Endothelial cell of umbilical vein (primary cell): ENCODE data around the gene PCNX1. TPM values are rescaled to one million over a fixed set of nuclear protein-coding genes. Genes with fewer than 3 reads are reported as not detected.

ENCODE experiments used
- BruUV-seq: library from RNA; stranded (reverse); fragments of 400-500 nt; replicated peaks from 2 replicates; lab custom pipeline; 2021; lab: Mats Ljungman, UMichigan
- CTCF ChIA-PET: fragments of 300-600, 350-600 bp; sonication (Branson Sonifier 250); formaldehyde crosslinking; loops from one replicate; lab custom pipeline; 2021; ENCODE audit warnings: antibody characterized with exemption, inconsistent platforms; lab: Charles Lee
- POLR2A ChIA-PET: fragments of 300-600, 350-600 bp; sonication (Branson Sonifier 250); formaldehyde crosslinking; loops from one replicate; lab custom pipeline; 2021; ENCODE audit warnings: antibody characterized with exemption, inconsistent platforms; lab: Charles Lee
- DNase-seq: peaks from one replicate; pipeline ENCODE4 v3.0.0-alpha.2; 2011; ENCODE audit warnings: low read depth, low spot score
- FAIRE-seq: peaks from 2 replicates; lab custom pipeline; 2011; peaks lifted over from hg19 to GRCh38; lab: Jason Lieb, UNC
- H2AFZ ChIP-seq: 2 replicates; pipeline ENCODE4 v1.6.0; 2012; ENCODE audit warnings: low read depth, low read length, control low read depth, inconsistent platforms
- H3K27ac ChIP-seq: 2 replicates; pipeline ENCODE4 v1.5.1; 2011; ENCODE audit warnings: low read depth, mild to moderate bottlenecking, control low read depth, low read length, moderate library complexity; ENCODE audit not compliant: insufficient read depth
- H3K27me3 ChIP-seq, 2 experiments: 2 replicates each; pipeline versions ENCODE4 v1.6.0 to v1.6.1; 2011; ENCODE audit warnings: low read length in 2 of 2, mixed read lengths in 1 of 2; ENCODE audit not compliant: control insufficient read depth in 2 of 2, insufficient read depth in 2 of 2
- H3K36me3 ChIP-seq, 2 experiments: 2 replicates in 1 of 2; 3 replicates in 1 of 2; pipeline ENCODE4 v1.5.1; 2011; ENCODE audit warnings: low read length in 2 of 2, mild to moderate bottlenecking in 1 of 2, moderate library complexity in 1 of 2; ENCODE audit not compliant: control insufficient read depth in 2 of 2, insufficient read depth in 2 of 2; ENCODE audit errors: extremely low read depth in 1 of 2
- H3K4me1 ChIP-seq: 3 replicates; pipeline ENCODE4 v1.5.1; 2011; ENCODE audit warnings: mild to moderate bottlenecking, low read length; ENCODE audit not compliant: control insufficient read depth, insufficient read depth; ENCODE audit errors: extremely low read depth
- H3K4me2 ChIP-seq: 2 replicates; pipeline ENCODE4 v1.6.1; 2011; ENCODE audit warnings: low read length, control low read depth, mixed read lengths; ENCODE audit not compliant: insufficient read depth
- H3K4me3 ChIP-seq, 3 experiments: fragments of 200-600 bp in 1 of 3; sonication (generic), shearing (Covaris generic) in 1 of 3; replicated peaks in 1 of 3; 2 replicates each; pipeline ENCODE4 v1.5.1; 2011 to 2016; ENCODE audit warnings: control low read depth in 3 of 3, low read length in 3 of 3, mild to moderate bottlenecking in 2 of 3, inconsistent platforms in 1 of 3, low read depth in 1 of 3, moderate library complexity in 1 of 3; ENCODE audit not compliant: insufficient read depth in 1 of 3
- H3K79me2 ChIP-seq: 2 replicates; pipeline ENCODE4 v1.6.0; 2012; ENCODE audit warnings: low read length, inconsistent platforms; ENCODE audit not compliant: control insufficient read depth, insufficient read depth
- H3K9ac ChIP-seq: replicated peaks from 2 replicates; pipeline ENCODE3; 2011; ENCODE audit warnings: low read length, control low read depth; ENCODE audit not compliant: insufficient read depth; ENCODE audit errors: extremely low read depth
- H3K9me1 ChIP-seq: replicated peaks from 3 replicates; pipeline ENCODE4 v1.6.0; 2011; ENCODE audit warnings: mild to moderate bottlenecking, low read length; ENCODE audit not compliant: control insufficient read depth, insufficient read depth; ENCODE audit errors: extremely low read depth
- H3K9me3 ChIP-seq: replicated peaks from 2 replicates; pipeline ENCODE4 v1.5.1; 2012; ENCODE audit warnings: low read length, inconsistent platforms; ENCODE audit not compliant: control insufficient read depth, insufficient read depth
- H4K20me1 ChIP-seq: replicated peaks from 2 replicates; pipeline ENCODE3; 2011; ENCODE audit warnings: mild to moderate bottlenecking, low read length; ENCODE audit not compliant: control insufficient read depth, insufficient read depth; ENCODE audit errors: extremely low read depth
- CTCF ChIP-seq, 2 donors: IDR thresholded peaks; 1 replicate in 1 of 2; 2 replicates in 1 of 2; pipeline ENCODE4 v1.5.1; 2011; ENCODE audit warnings: low read length in 2 of 2, mild to moderate bottlenecking in 2 of 2, moderate library complexity in 2 of 2, control low read depth in 1 of 2, inconsistent platforms in 1 of 2, low read depth in 1 of 2; ENCODE audit not compliant: insufficient read depth in 1 of 2; ENCODE audit errors: extremely low read depth in 1 of 2
- EZH2 ChIP-seq: IDR thresholded peaks from 2 replicates; pipeline ENCODE4 v1.6.1; 2012; ENCODE audit warnings: borderline replicate concordance, low read depth, mild to moderate bottlenecking, moderate library complexity, low read length, inconsistent platforms; ENCODE audit not compliant: severe bottlenecking
- FOS ChIP-seq: IDR thresholded peaks from 2 replicates; pipeline ENCODE4 v1.6.1; 2011; ENCODE audit warnings: mild to moderate bottlenecking, low read length, moderate library complexity, borderline replicate concordance; ENCODE audit not compliant: insufficient read depth
- GATA2 ChIP-seq: IDR thresholded peaks from 2 replicates; pipeline ENCODE4 v1.7.0; 2011; ENCODE audit warnings: low read depth, mild to moderate bottlenecking, moderate library complexity, mixed read lengths, low read length; ENCODE audit not compliant: insufficient read length, insufficient read depth
- JUN ChIP-seq: IDR thresholded peaks from 2 replicates; pipeline ENCODE4 v1.6.1; 2011; ENCODE audit warnings: borderline replicate concordance, low read depth; ENCODE audit not compliant: insufficient read length, insufficient read depth
- MAX ChIP-seq: IDR thresholded peaks from 2 replicates; pipeline ENCODE4 v1.6.1; 2011; ENCODE audit not compliant: insufficient read depth, insufficient read length
- MYC ChIP-seq: IDR thresholded peaks from one replicate; pipeline ENCODE4 v1.6.1; 2011; ENCODE audit warnings: mild to moderate bottlenecking, low read depth, low read length
- POLR2A ChIP-seq: IDR thresholded peaks from 2 replicates; pipeline ENCODE4 v1.6.1; 2012; ENCODE audit warnings: low read depth, mild to moderate bottlenecking, control low read depth, low read length
- POLR2AphosphoS5 ChIP-seq: IDR thresholded peaks from 2 replicates; pipeline ENCODE4 v1.6.1; 2012; ENCODE audit warnings: low read depth, mild to moderate bottlenecking, control low read depth, low read length, moderate library complexity; ENCODE audit not compliant: insufficient read depth
- dilution Hi-C: fragments of 300-500 bp; cut with MboI; formaldehyde crosslinking; loops from one replicate; pipeline ENCODE4 v1.15.0; 2019; ENCODE audit warnings: low sequenced_read_pairs; ENCODE audit not compliant: extremely low pct_ligation_motif_present
- intact Hi-C: fragments of 100-400 bp; cut with micrococcal nuclease; formaldehyde crosslinking; loops from one replicate; pipeline ENCODE4 v1.10.0; 2022
- polyA plus RNA-seq, 4 experiments: library from polyadenylated mRNA; depleted of rRNA in 3 of 4; stranded (reverse) in 3 of 4; unstranded in 1 of 4; fragments of >200 nt; gene quantifications; 2 replicates each; pipeline versions ENCODE4 v1.2.1 to v1.2.3, GENCODE V29; 2011 to 2012; ENCODE audit warnings: missing spikeins in 1 of 4
- total RNA-seq: library from RNA; stranded (reverse); gene quantifications from 2 replicates; pipeline ENCODE4 v1.2.3, GENCODE V29; 2021

Gene PCNX1
- total and polyA plus RNA-seq, 2 donors (not counting 3 experiments of a cell fraction or from before 2014, with no cell fraction given) = 21.4 to 40.5 TPM

- dilution Hi-C loops (no loop called here), intact Hi-C loops (no loop called here)
- CTCF ChIA-PET = interaction anchor here (1.1 kb wide), 1 partner anchor 766 kb away, joined by 3 read pairs; no protein-coding TSS in a partner anchor
- no peaks in the 10 kb centered on the region for H4K20me1 ChIP-seq
- H3K36me3 ChIP-seq = no peaks in the 10 kb centered on the region
- DNase-seq (no peak), FAIRE-seq (no peak)
- POLR2A ChIA-PET = no interaction called here
- H3K4me1 ChIP-seq = peaks cover 5% of the 10 kb centered on the region
- H3K27me3 ChIP-seq = no peaks in the 10 kb centered on the region
- peaks cover 15% of the 10 kb centered on the region for H3K79me2 ChIP-seq
- H3K4me2 ChIP-seq = no peak overlapping the region
- H3K9ac ChIP-seq = no peak overlapping the region
- no peak overlapping the region for H3K4me3 ChIP-seq
- TF ChIP-seq MAX = no peak
- no peak for TF ChIP-seq POLR2AphosphoS5
- TF ChIP-seq EZH2 = no peak
- TF ChIP-seq POLR2A = no peak
- TF ChIP-seq GATA2 = no peak
- TF ChIP-seq MYC = no peak
- TF ChIP-seq JUN = no peak
- TF ChIP-seq FOS = no peak
- no peak for TF ChIP-seq CTCF (IDR thresholded peaks at IDR 0.05; ENCODE audit: extremely low read depth in 1 of 2, insufficient read depth in 1 of 2, low read depth in 1 of 2, low read length in 2 of 2)
- no peak overlapping the region for H3K27ac ChIP-seq
- no peaks in the 10 kb centered on the region for H3K9me3 ChIP-seq
- no TSS peak for BruUV-seq
- no peaks in the 10 kb centered on the region for H3K9me1 ChIP-seq
- H2AFZ ChIP-seq = no peak overlapping the region
Measured at GRCh38 chr14:70987041-70987440, 79.8 kb downstream of the PCNX1 start.
